ENCODE results near the gene PTAR1.
"Not testable (repeated sequence)": the region's sequence is repeated elsewhere in the genome, so short reads cannot be mapped to it uniquely, and the experiment has no call there.

Gene PTAR1

DNA sequence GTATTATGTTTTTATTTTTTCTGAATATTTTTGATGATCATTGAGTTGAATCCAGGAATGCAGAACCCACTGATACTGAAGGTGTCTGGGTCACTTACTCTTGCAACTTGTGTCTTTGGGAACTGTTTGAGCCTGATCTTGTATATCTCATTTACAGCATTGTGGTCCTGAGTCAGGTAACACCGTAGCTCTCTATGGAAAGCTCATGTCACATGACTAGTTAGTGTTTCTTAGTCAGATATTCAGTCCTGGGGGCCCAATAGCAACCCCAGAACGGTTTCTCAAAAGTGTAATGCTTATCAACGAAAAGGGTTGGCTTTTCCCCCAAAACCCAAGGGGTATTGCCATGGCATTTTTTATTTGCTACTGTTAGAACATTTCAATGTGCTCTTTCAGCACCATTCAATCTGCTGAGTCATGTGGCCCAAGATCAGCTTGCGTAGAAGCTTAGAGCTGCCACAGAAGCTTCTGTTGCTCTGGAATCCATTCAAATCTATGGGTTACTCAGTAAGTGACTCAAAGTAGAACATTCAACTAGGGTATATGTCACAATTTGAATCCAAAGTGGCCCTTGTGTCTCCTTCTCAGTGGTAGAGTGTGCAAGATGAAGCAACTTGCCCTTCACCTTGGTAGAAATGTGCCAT is 12.1 kb upstream of the PTAR1 start:
- H3K23ac ChIP-seq (ENCODE audit: low read length), result no peak overlapping the region
- no peak overlapping the region for H4K8ac ChIP-seq (ENCODE audit: low read depth, low read length)
- no peak overlapping the region for H2AK5ac ChIP-seq (ENCODE audit: low read length)
- H3K79me2 ChIP-seq (ENCODE audit: control insufficient read depth, insufficient read depth, low read length, poor library complexity), result no peaks in the 10 kb centered on the region
- no CpG with 5 or more reads among the region's 4 CpGs for WGBS (ENCODE audit: extremely low coverage, insufficient coverage, insufficient read length)
- H3K27me3 ChIP-seq (ENCODE audit: insufficient read depth, low read length), result no peaks in the 10 kb centered on the region
- H2BK12ac ChIP-seq (ENCODE audit: low read length), result no peak overlapping the region
- H3K4me3 ChIP-seq (ENCODE audit: low read depth, low read length), result no peak overlapping the region
- no peaks in the 10 kb centered on the region for H3K9me3 ChIP-seq (ENCODE audit: insufficient read depth, low read depth, low read length)
- no peak overlapping the region for H3K4me2 ChIP-seq (ENCODE audit: low read length)
- no peaks in the 10 kb centered on the region for H3K79me1 ChIP-seq (ENCODE audit: low read length)
- no peak overlapping the region for H4K91ac ChIP-seq (ENCODE audit: low read depth, low read length)
- no peaks in the 10 kb centered on the region for H3K36me3 ChIP-seq (ENCODE audit: control insufficient read depth in 1 of 2, insufficient read depth in 2 of 2, low read length in 2 of 2)
- H3K4me1 ChIP-seq (ENCODE audit: control insufficient read depth in 1 of 2, insufficient read depth in 2 of 2, low read length in 2 of 2), result no peaks in the 10 kb centered on the region
- no peak overlapping the region for H2BK5ac ChIP-seq (ENCODE audit: low read depth, low read length, poor library complexity)
- H3K9ac ChIP-seq (ENCODE audit: low read length), result no peak overlapping the region
- H2AFZ ChIP-seq (ENCODE audit: insufficient read depth, low read length, poor library complexity), result no peak overlapping the region
- no peak overlapping the region for H3K4ac ChIP-seq (ENCODE audit: low read depth, low read length)
- H3K18ac ChIP-seq (ENCODE audit: low read length), result no peak overlapping the region
- H2BK120ac ChIP-seq (ENCODE audit: insufficient read depth, low read length, poor library complexity), result no peak overlapping the region
- H3K14ac ChIP-seq (ENCODE audit: low read length), result no peak overlapping the region
- H4K12ac ChIP-seq (ENCODE audit: low read depth, low read length), result no peak overlapping the region
- no peak for DNase-seq
- H3K27ac ChIP-seq (ENCODE audit: low read depth, low read length), result no peak overlapping the region

DNA sequence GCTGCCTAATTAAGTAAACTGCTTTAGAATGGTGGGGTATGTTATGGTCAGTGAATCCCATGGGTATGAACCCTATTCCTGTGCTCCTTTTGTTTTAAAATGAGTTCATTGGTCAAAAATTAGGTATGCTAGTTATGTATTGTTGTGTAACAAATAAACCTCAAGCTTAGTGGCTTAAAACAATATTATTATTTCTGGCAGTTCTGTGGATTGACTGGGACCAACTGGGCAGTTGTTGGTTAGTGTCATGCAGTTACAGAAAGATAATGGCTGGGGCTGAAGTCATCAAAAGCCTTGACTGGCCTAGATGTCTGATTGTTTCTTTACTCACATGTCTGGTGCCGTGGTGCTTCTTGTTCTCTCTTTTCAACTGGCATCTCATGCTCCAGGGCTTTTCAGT is 8.9 kb upstream of the PTAR1 start:
- Histone ChIP-seq H3K9ac (ENCODE audit: low read length) (no peak overlapping the region), H3K14ac (ENCODE audit: low read length) (no peak overlapping the region), H3K79me2 (ENCODE audit: control insufficient read depth, insufficient read depth, low read length, poor library complexity) (no peaks in the 10 kb centered on the region), H3K36me3 (ENCODE audit: control insufficient read depth in 1 of 2, insufficient read depth in 2 of 2, low read length in 2 of 2) (no peaks in the 10 kb centered on the region), H2BK12ac (ENCODE audit: low read length) (no peak overlapping the region), H4K91ac (ENCODE audit: low read depth, low read length) (no peak overlapping the region), H4K8ac (ENCODE audit: low read depth, low read length) (no peak overlapping the region), H2BK120ac (ENCODE audit: insufficient read depth, low read length, poor library complexity) (no peak overlapping the region), H3K27ac (ENCODE audit: low read depth, low read length) (no peak overlapping the region), H3K79me1 (ENCODE audit: low read length) (no peaks in the 10 kb centered on the region), H3K9me3 (ENCODE audit: insufficient read depth, low read depth, low read length) (no peaks in the 10 kb centered on the region), H3K4ac (ENCODE audit: low read depth, low read length) (no peak overlapping the region), H2BK5ac (ENCODE audit: low read depth, low read length, poor library complexity) (no peak overlapping the region), H3K4me2 (ENCODE audit: low read length) (no peak overlapping the region), H3K23ac (ENCODE audit: low read length) (no peak overlapping the region), H2AK5ac (ENCODE audit: low read length) (no peak overlapping the region), H4K12ac (ENCODE audit: low read depth, low read length) (no peak overlapping the region), H3K4me3 (ENCODE audit: low read depth, low read length) (no peak overlapping the region), H3K27me3 (ENCODE audit: insufficient read depth, low read length) (no peaks in the 10 kb centered on the region), H2AFZ (ENCODE audit: insufficient read depth, low read length, poor library complexity) (no peak overlapping the region), H3K4me1 (ENCODE audit: control insufficient read depth in 1 of 2, insufficient read depth in 2 of 2, low read length in 2 of 2) (no peaks in the 10 kb centered on the region), H3K18ac (ENCODE audit: low read length) (no peak overlapping the region)
- no CpG with 5 or more reads among the region's 1 CpG for WGBS (ENCODE audit: extremely low coverage, insufficient coverage, insufficient read length)
- DNase-seq, result no peak

DNA sequence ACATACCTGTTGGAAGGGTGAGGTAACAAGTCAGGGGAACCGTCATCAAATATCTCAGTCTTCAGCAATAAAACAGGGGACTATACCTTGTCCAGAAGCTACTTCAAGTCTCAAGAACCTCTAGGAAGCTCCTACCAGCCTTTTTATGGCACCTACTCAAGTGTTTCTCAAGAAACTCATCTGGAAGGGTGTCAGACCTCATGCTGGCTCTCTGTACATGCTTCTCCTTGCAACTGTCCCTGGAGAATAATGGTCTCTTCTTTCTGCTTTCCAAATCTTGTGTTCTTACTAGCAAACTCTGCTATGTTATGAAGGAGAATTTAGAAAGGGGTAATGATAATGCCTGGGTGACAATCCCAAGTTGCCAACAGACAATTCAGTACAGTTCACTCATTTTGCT is 8.3 kb upstream of the PTAR1 start:
- no peaks in the 10 kb centered on the region for H3K79me2 ChIP-seq (ENCODE audit: control insufficient read depth, insufficient read depth, low read length, poor library complexity)
- no peak overlapping the region for H2BK5ac ChIP-seq (ENCODE audit: low read depth, low read length, poor library complexity)
- no peak overlapping the region for H3K9ac ChIP-seq (ENCODE audit: low read length)
- no peak overlapping the region for H2BK120ac ChIP-seq (ENCODE audit: insufficient read depth, low read length, poor library complexity)
- H2AFZ ChIP-seq (ENCODE audit: insufficient read depth, low read length, poor library complexity), result no peak overlapping the region
- no peak overlapping the region for H3K4ac ChIP-seq (ENCODE audit: low read depth, low read length)
- no peaks in the 10 kb centered on the region for H3K79me1 ChIP-seq (ENCODE audit: low read length)
- no peak for DNase-seq
- H3K27me3 ChIP-seq (ENCODE audit: insufficient read depth, low read length), result no peaks in the 10 kb centered on the region
- H2BK12ac ChIP-seq (ENCODE audit: low read length), result no peak overlapping the region
- no peak overlapping the region for H4K91ac ChIP-seq (ENCODE audit: low read depth, low read length)
- H3K4me1 ChIP-seq (ENCODE audit: control insufficient read depth in 1 of 2, insufficient read depth in 2 of 2, low read length in 2 of 2), result no peaks in the 10 kb centered on the region
- no peaks in the 10 kb centered on the region for H3K9me3 ChIP-seq (ENCODE audit: insufficient read depth, low read depth, low read length)
- H3K18ac ChIP-seq (ENCODE audit: low read length), result no peak overlapping the region
- H4K8ac ChIP-seq (ENCODE audit: low read depth, low read length), result no peak overlapping the region
- H3K14ac ChIP-seq (ENCODE audit: low read length), result no peak overlapping the region
- H3K4me3 ChIP-seq (ENCODE audit: low read depth, low read length), result no peak overlapping the region
- no peak overlapping the region for H3K4me2 ChIP-seq (ENCODE audit: low read length)
- H3K27ac ChIP-seq (ENCODE audit: low read depth, low read length), result no peak overlapping the region
- no peak overlapping the region for H3K23ac ChIP-seq (ENCODE audit: low read length)
- no CpG with 5 or more reads among the region's 1 CpG for WGBS (ENCODE audit: extremely low coverage, insufficient coverage, insufficient read length)
- no peak overlapping the region for H2AK5ac ChIP-seq (ENCODE audit: low read length)
- no peak overlapping the region for H4K12ac ChIP-seq (ENCODE audit: low read depth, low read length)
- no peaks in the 10 kb centered on the region for H3K36me3 ChIP-seq (ENCODE audit: control insufficient read depth in 1 of 2, insufficient read depth in 2 of 2, low read length in 2 of 2)

DNA sequence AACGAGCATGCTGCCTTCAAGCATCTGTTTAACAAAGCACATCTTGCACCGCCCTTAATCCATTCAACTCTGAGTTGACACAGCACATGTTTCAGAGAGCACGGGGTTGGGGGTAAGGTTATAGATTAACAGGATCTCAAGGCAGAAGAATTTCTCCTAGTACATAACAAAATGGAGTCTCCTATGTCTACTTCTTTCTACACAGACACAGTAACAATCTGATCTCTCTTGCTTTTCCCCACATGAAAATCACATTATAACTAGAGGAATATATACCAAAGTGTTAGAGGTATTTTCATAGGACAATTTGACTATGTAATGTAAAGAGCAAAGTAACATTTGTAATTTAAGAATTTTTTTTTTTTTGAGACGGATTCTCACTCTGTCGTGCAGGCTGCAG is 4.1 kb upstream of the PTAR1 start:
- H2BK5ac ChIP-seq (ENCODE audit: low read depth, low read length, poor library complexity); H3K4me2 ChIP-seq (ENCODE audit: low read length); H3K4me1 ChIP-seq (ENCODE audit: control insufficient read depth in 1 of 2, insufficient read depth in 2 of 2, low read length in 2 of 2); H3K36me3 ChIP-seq (ENCODE audit: control insufficient read depth in 1 of 2, insufficient read depth in 2 of 2, low read length in 2 of 2); H4K8ac ChIP-seq (ENCODE audit: low read depth, low read length); H2AFZ ChIP-seq (ENCODE audit: insufficient read depth, low read length, poor library complexity); H3K27ac ChIP-seq (ENCODE audit: low read depth, low read length); H2BK120ac ChIP-seq (ENCODE audit: insufficient read depth, low read length, poor library complexity); H3K79me2 ChIP-seq (ENCODE audit: control insufficient read depth, insufficient read depth, low read length, poor library complexity); H3K27me3 ChIP-seq (ENCODE audit: insufficient read depth, low read length); H3K9me3 ChIP-seq (ENCODE audit: insufficient read depth, low read depth, low read length); H3K23ac ChIP-seq (ENCODE audit: low read length); H3K18ac ChIP-seq (ENCODE audit: low read length); DNase-seq; H3K79me1 ChIP-seq (ENCODE audit: low read length); H3K4me3 ChIP-seq (ENCODE audit: low read depth, low read length); H4K91ac ChIP-seq (ENCODE audit: low read depth, low read length); H3K4ac ChIP-seq (ENCODE audit: low read depth, low read length); H2BK12ac ChIP-seq (ENCODE audit: low read length); H3K9ac ChIP-seq (ENCODE audit: low read length); H4K12ac ChIP-seq (ENCODE audit: low read depth, low read length); H2AK5ac ChIP-seq (ENCODE audit: low read length); H3K14ac ChIP-seq (ENCODE audit: low read length): not testable (repeated sequence)
- WGBS (ENCODE audit: extremely low coverage, insufficient coverage, insufficient read length), result no CpG with 5 or more reads among the region's 5 CpGs
